GM20431 (cell line): ENCODE measurements around the gene ZNF780B.

Experiments used
- in situ Hi-C: fragments of 300-500 bp; cut with MseI, MboI; formaldehyde crosslinking; loops from one replicate; pipeline ENCODE4 v1.15.0; 2020; ENCODE audit warnings: low sequenced_read_pairs; ENCODE audit not compliant: unreplicated experiment

The ZNF780B gene

DNA sequence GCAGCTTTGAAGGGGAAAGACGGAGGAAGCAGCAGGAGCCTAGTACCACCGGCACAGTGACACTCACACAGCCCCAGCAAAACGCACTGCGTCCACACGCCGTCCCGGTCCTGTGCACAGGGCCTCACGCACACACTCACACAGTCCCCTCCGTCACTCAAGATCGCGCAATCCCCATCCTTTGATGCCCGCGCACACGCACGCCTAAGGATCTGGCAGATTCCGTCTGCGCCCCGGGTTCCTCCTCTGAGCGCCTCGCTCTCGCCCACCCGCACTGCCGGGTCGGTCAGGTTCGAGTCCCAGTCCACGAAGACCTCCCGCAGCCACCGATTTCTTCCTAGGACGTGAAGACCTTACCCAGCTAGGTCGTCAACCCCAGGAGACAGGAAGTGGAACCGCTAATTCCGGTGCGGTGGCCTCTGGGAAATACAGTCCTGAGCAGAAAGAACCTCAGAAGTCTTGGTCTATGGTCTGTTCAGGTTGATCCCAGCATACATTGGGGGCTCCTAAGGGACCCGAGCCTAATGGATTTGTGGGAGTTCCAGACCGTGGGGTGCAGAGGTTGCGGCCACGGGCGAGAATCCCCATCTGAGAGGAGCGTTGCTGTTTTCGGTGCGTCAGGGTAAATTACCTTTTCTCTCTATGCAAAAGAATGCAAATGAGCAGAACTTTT, at the start of gene ZNF780B:
ZNF780B (minus strand) TSS at position 400 of the 673 bp plus-strand sequence. CDS start 5,899 bp downstream, outside the sequence.
- in situ Hi-C loops = no loop called here

DNA sequence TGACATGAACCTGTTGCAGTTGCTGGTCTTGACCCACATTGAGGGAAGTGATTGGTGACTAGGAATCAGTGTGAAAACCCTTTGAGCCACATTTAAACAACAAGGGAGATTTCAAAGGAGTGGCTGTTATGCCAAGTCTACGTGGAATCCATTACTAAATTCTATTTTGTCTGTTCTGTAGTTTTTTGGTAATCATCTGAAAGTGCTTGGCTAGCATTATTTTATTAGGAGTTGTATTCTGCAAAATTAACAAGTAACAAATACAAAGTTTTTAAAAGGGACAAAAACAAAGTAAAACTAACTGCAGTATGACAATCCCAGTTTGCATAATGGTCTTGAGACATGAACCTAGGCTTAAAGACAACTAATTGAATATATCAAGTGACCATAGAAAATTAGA, 48.7 kb upstream of the ZNF780B start:
- in situ Hi-C loops = no loop called here

DNA sequence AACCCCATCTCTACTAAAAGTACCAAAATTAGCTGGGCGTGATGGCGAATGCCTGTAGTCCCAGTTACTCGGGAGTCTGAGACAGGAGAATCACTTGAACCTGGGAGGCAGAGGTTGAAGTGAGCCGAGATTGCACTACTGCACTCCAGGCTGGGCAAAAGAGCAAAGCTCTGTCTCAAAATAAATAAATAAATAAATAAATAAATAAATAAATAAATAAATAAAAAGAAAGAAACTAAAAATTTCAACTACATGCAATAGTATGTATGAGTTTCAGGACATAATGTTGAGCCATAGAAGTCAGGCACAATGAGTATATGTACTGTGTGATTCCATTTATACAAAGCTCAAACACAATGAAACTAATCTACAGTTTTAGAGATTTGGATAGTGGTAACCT, 47.6 kb upstream of the ZNF780B start:
- in situ Hi-C loops = no loop called here

DNA sequence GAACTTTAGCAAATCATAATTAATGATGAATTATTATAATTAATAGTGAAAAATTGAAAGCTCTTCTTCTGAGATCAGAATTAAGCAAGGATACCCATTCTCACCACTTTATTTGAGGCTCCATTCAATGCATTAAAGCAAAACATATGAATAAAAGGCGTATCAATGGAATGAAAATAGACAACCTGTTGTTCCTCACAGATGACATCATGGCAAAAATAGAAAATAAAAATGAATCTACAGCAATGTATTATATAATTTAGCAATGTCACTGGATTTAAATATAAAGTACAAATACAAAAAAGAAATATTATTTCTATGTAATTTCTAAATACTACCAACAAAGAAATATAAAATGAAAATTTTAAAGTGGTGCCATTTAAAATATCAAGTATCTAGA, 45.8 kb upstream of the ZNF780B start:
- in situ Hi-C loops = no loop called here

DNA sequence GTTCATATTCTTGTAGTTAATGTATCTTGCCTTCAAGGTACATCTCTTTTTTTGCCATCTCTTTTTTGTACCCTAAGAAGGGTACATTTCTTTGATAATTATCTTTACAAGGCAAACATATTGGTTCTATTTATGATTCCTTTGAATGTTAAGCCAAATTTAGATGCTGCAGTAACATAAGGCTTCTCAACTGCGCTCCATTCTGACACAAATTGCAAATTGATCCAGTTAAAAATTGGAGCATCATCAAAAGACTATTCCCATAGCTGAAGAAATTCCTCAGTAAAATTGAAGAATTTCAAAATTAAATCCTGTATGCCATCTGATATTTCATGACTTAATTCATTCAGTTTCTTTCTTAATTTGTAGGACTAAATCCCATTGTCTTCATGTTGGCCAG, 37.4 kb upstream of the ZNF780B start:
- in situ Hi-C loops = no loop called here

DNA sequence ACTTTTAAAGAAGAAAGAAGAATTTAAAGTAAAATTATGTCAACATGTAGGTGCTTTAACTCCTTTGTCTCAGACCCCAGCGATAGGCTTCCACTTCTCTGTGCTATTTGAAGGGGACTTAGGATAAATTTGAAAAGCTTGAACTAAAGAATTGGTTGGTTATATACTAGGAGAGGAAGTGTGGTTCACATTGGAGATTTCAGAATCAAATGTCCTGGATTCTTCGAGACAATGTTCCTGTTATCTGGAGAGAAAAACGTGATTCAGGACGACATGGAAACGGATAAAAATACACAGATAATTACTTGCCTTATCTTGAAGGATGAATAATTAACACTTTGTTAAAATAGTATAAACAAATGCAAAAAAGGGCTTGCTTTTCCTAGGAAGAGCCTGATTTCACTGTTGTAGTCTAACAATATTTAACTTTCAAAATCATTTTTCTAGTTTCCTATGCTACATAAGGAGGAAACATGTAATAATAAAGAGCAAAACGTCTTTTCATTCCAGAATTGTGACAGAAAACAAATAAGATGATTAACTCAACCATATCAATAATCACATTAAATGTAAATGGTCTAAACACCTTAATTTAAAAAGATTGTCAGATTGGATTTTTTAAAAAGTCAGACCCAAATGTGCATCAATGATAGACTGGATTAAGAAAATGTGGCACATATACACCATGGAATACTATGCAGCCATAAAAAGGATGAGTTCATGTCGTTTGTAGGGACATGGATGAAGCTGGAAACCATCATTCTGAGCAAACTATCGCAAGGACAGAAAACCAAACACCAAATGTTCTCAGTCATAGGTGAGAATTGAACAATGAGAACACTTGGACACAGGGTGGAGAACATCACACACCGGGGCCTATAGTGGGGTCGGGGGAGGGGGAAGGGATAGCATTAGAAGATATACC, 35.4 kb upstream of the ZNF780B start:
- in situ Hi-C loops = no loop called here

DNA sequence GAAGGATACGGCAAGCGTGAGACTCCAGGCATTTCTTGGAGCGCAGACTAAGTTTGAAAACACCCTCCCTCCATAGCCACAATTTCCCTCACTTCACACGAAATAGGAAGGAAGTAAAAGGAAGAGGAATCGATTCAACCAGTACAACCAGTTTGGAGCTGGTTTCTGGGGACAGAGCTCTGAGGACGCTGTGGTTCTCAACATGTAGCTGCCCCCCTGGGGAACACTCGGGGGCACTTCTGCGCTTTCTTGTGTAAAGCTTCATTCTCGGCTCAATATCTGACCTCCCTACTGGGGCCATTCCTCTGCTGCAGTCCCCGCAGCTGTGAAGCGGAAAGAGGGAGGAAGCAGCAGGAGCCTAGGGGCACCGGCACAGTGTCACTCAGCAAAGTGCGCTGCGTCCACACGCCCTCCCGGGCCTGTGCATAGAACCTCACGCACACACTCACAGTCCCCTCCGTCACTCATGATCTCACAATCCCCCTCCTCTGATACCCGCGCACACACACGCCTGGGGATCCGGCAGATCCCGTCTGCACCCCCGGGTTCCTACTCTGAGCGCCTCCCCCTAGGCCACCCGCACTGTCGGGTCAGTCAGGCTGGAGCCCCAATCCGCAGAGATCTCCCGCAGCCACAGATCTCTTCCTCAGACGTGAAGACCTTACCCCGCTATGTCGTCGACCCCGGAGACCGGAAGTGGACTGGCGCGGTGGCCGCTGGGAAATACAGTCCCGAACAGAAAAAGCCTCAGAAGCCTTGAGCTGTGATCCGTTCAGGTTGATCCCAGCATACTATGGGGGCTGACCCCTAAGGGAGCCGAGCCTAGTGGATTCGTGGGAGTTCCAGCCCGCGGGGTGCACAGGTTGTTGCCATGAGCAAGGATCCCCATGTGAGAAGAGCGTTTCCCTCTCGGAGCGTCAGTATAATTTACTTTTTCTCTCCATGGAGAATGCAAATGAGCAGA, 34.5 kb upstream of the ZNF780B start, which contains the start of gene ZNF780A:
ZNF780A (minus strand) TSS at position 703 of the 964 bp plus-strand sequence. CDS start 6,190 bp downstream, outside the sequence.
- in situ Hi-C loops = no loop called here

DNA sequence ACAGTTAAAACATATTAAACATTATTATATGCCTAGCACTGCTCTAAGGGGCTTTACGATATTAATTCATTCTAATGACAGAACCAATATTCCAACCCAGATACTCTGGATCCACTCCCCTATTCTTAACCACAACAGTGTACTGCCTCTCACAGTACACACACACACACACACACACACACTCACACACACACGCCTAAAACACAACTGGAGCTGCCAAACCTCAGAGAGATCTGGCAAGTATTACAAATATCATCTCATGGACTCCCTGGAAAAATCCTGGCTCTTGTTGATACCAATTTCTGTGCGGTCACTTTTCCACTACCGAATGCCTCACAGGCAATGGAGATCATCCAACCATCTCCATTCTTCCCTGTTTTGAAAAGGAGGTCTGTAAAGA, 33.4 kb upstream of the ZNF780B start:
- in situ Hi-C loops = no loop called here

DNA sequence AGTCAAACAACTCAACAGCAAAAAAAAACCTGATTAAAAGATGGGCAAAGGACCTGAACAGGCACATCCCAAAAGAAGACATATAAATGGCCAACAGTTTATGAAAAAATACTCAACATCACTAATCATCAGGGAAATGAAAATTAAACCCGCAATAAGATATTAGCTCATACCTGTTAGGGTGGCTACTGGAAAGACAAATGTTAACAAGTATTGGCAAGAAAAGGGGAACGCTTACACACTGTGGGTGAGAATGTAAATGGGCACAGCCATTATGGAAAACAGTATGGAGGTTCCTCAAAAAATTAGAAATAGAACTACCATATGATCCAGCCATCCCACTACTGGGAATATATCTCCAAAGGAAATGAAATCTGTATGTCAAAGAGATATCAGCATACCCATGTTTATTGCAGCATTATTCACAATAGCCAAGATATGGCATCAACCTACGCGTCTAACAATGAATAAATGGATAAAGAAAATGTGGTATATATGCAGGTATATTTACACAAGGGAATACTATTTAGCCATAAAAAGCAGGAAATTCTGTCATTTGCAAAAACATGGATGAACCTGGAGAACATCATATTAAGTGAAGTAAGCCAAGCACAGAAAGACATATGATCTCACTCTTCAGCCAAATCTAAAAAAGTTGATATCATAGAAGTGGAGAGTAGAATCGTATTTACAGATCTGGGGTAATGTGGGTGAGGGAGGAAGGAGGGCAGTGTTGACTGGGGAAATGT, 32.4 kb upstream of the ZNF780B start:
- in situ Hi-C loops = no loop called here

DNA sequence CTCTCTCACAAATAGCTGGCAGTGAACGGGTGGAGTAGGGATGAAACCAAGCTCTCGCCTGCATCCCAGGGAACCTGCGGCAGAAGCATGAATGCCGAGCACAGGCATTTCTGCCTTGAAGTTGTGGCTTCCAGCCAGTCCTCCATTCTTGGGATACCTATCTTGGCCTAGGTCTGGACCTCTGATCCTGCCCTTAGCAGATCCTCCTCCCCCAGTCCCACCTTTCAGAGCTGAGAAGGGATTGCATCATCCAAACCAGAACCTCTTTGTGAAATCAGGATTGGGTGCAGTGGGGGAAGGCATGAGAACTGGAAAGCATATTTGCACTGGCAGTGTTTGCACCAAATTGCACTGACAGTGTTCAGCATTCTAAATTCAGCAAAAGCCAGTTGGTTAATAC, 28.9 kb upstream of the ZNF780B start:
- in situ Hi-C loops = no loop called here

DNA sequence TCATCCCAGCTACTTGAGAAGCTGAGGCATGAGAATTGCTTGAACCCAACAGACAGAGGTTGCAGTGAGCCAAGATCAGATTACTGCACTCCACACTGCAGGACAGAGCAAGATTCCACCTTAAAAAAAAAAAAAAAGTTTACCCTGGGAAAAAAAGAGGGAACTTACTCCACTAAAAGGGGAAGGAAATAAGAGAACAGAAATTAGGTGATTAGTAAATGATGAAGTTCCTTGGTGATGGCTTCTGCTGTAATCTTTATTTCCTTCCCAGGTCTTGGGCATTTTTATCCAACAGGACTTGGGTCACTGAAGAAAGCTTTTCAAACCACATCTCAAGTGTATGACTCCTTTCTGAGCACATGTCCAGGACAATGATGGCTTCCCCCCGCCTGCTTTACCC, 25.4 kb upstream of the ZNF780B start:
- in situ Hi-C loops = no loop called here

DNA sequence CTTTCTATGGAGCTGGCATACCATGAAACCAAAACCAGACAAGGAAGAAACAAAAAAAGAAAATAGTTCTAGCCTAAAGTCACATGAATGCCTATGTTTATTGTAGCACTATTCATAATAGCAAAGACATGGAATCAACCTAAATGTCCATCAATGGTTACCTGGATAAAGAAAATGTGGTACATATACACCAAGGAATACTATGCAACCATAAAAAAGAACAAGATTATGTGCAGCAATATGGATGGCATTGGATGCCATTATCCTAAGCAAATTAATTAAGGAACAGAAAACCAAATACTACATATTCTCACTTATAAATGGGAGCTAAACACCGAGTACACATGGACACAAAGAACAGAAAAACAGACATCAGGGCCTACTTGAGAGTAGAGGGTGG, 24.3 kb upstream of the ZNF780B start:
- in situ Hi-C loops = no loop called here

DNA sequence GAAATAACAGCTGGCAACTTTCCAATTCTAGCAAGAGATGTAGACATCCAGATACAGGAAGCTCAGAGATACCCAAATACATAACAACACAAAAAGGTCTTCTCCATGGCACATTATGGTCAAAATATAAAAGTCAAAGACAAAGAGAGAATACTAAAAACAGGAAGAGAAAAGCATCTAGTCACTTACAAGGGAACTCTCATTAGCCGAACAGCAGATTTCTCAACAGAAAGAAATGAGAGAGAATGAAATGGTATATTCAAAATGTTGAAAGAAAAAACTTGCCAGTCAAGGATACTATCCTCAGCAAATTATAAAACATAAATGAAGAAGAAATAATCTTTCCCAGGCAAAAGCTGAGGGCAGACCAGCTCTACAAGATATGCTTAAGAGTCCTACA, 22.3 kb upstream of the ZNF780B start:
- in situ Hi-C loops = no loop called here

DNA sequence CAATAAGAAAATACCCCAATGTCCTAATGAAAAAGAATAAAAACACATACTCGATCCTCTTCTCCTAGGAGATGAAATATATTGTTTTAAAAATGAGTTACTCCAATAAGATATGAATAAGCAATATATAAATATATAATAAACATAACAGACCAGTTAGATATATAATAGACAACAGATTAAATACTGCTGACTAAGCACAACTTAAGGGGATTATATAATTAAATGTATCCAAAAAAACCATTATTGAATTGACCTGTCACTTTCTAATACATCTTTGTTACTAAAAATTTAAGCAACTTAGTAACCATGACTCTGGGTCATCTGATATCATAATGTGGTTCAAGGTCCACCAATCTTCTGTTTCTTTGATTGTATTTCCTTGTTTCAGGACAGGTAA, 14.0 kb upstream of the ZNF780B start:
- in situ Hi-C loops = no loop called here

DNA sequence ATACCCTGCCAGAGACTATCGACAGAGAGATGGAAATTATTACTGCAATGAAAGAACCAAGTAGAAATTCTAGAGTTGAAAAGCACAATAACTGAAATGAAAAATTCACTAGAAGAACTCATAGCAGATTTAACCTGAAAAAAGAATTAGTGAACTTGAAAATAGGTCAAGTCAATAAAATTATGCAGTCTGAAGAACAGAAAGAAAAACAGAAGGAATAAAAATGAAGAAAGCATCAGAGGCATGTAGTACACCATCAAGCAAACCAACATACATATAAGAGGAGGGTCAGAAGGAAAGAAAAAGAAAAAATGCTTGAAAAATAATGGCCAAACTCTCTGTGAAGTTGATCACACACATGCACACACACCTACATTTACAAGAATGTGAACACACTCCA, 3.6 kb upstream of the ZNF780B start:
- in situ Hi-C loops = no loop called here

DNA sequence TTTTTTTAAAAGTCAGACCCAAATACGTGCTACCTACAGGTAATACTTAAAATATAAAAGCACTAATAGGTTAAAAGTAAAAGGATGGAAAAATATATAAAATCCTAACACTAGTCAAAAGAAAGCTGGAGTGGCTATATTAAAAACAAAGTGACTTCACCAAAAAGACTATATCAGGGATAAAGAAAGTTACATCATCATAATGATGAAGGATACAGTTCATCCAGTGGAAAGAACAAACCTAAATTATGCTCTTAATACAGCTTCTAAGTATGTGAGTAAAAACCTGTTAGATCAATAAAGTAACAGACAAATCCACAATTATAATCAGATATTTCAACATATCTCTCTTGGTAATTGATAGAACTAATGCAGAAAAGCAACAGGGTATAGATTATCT, 1.1 kb upstream of the ZNF780B start:
- in situ Hi-C loops = no loop called here

DNA sequence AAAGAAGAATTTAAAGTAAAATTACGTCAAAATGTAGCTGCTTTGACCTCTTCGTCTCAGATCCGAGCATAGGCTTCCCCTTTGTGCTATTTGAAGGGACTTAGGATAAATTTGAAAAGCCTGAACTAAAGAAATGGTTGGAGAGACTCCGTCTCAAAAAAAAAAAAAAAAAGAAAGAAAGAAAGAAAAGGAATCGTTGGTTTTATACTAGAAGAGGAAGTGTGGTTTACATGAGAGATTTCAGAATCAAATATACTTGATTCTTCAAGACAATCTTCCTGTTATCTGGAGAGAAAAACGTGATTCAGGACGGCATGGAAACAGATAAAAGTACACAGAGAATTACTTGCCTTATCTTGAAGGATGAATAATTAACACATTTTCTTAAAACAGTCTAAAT, 474 bp upstream of the ZNF780B start:
- in situ Hi-C loops = no loop called here

DNA sequence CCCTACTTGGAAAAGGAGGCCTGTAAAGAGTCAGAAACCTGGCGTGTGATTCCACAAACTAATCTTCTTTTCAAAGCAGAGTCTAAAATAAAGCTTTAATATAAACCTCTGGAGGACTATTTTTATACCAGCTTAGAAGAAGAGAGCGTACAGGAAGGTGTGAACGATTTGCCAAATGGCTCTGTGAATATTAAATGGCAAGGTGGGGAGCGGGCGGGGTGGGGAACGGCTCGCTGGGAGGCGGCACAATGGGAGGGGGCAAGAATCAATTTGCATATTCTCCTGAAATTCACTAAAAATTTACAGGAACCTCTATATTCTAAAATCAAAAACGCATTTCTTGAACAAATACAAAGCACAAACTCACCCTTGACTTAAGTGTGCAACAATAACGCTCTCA, 982 bp downstream of the ZNF780B start:
- in situ Hi-C loops = no loop called here

DNA sequence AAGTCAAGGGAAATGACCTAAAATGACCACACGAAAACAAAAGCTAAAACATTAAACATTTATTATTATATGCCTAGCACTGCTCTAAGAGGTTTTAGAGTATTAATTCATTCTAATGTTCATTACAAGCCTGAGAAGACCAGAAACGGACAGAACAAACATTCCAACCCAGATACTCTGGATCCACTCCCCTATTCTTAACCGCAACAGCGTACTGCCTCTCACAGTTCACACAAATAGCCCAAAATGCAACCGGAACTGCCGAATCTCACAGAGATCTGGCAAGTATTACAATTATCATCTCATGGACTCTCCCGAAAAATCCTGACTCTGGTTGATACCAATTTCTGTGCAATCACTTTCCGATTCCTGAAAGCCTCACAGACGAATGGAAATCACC, 1.4 kb downstream of the ZNF780B start:
- in situ Hi-C loops = no loop called here

DNA sequence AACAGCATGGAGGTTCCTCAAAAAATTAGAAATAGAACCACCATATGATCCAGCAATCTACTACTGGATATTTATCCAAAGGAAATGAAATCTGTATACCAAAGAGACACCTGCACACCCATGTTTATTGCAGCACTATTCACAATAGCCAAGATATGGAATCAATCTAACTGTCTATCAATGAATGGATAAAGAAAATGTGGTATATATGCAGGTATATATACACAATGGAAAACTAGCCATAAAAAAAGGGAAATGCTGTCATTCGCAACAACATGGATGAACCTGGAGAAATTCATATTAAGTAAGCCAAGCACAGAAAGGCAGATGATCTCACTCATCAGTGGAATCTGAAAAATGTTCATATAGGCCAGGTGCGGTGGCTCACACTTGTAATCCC, 2.5 kb downstream of the ZNF780B start:
- in situ Hi-C loops = no loop called here
